Stimulated activated naive CD8-positive, alpha-beta T cell treated with anti-CD3 and anti-CD28 coated beads, Interleukin-15, amount 100 ng/mL, for 72 hours (primary cell): ENCODE data around the gene CFP.

Experiments
- ATAC-seq: fragments of 150-1000 bp; cut with Tn5 transposase; 2 replicates; pipeline ENCODE4 v1.10.0; 2021; ENCODE audit warnings: mild to moderate bottlenecking, moderate library complexity
- DNase-seq, 2 donors: peaks; one replicate each; pipeline ENCODE4 v3.0.0; 2021 to 2022
- H3K27ac Mint-ChIP-seq, 2 donors: one replicate each; pipeline ENCODE4 v1.8.0; 2022; ENCODE audit warnings: mild to moderate bottlenecking in 2 of 2, mixed read lengths in 2 of 2, moderate library complexity in 2 of 2
- H3K27me3 Mint-ChIP-seq: one replicate; pipeline ENCODE4 v1.8.0; 2022; ENCODE audit warnings: mixed read lengths
- H3K4me1 Mint-ChIP-seq: one replicate; pipeline ENCODE4 v1.8.0; 2022; ENCODE audit warnings: mild to moderate bottlenecking, mixed read lengths
- H3K4me3 Mint-ChIP-seq, 2 donors: one replicate each; pipeline ENCODE4 v1.8.0; 2022; ENCODE audit warnings: mild to moderate bottlenecking in 2 of 2, mixed read lengths in 2 of 2, moderate library complexity in 1 of 2
- H3K9me3 Mint-ChIP-seq, 2 donors: one replicate each; pipeline ENCODE4 v1.8.0; 2022; ENCODE audit warnings: mixed read lengths in 2 of 2

Gene CFP

GRCh38 chrX:47595716-47596251, 33.9 kb downstream of the CFP start:
- H3K4me3 Mint-ChIP-seq: no peak overlapping the region
- peak overlapping the region; percentile 42 to 74 for H3K27ac Mint-ChIP-seq
- no peak for ATAC-seq
- no peak for DNase-seq
- peaks cover 5 to 7% of the 10 kb centered on the region in 2 donors for H3K9me3 Mint-ChIP-seq
- no peaks in the 10 kb centered on the region for H3K4me1 Mint-ChIP-seq
- H3K27me3 Mint-ChIP-seq: no peaks in the 10 kb centered on the region

- H3K27ac Mint-ChIP-seq: no peak overlapping the region
- H3K4me1 Mint-ChIP-seq: no peaks in the 10 kb centered on the region
- ATAC-seq: no peak
- DNase-seq: no peak
- H3K4me3 Mint-ChIP-seq: no peak overlapping the region
- peaks cover 5 to 7% of the 10 kb centered on the region in 2 donors for H3K9me3 Mint-ChIP-seq
- no peaks in the 10 kb centered on the region for H3K27me3 Mint-ChIP-seq
Observed at GRCh38 chrX:47593522-47593921, 36.2 kb downstream of the CFP start.

- no peak for ATAC-seq
- DNase-seq: no peak
- Mint-ChIP-seq H3K4me3 (no peak overlapping the region), H3K4me1 (peaks cover 5% of the 10 kb centered on the region), H3K27ac (no peak overlapping the region), H3K9me3 (no peaks in the 10 kb centered on the region), H3K27me3 (no peaks in the 10 kb centered on the region)
Observed at GRCh38 chrX:47590984-47591383, 38.7 kb downstream of the CFP start.

- no peaks in the 10 kb centered on the region for H3K9me3 Mint-ChIP-seq
- H3K27ac Mint-ChIP-seq: no peak overlapping the region
- no peak for DNase-seq
- ATAC-seq: no peak
- no peaks in the 10 kb centered on the region for H3K27me3 Mint-ChIP-seq
- no peak overlapping the region for H3K4me3 Mint-ChIP-seq
- H3K4me1 Mint-ChIP-seq: peaks cover 15% of the 10 kb centered on the region
Observed at GRCh38 chrX:47587906-47588735, 41.6 kb downstream of the CFP start.

GRCh38 chrX:47587091-47587891, 42.4 kb downstream of the CFP start:
- no peak for ATAC-seq

GRCh38 chrX:47586043-47586787, 43.5 kb downstream of the CFP start:
- ATAC-seq: no peak

More at GRCh38 chrX:47587091-47587891, 42.4 kb downstream of the CFP start:
- Mint-ChIP-seq H3K4me1 (peaks cover 23% of the 10 kb centered on the region), H3K27me3 (no peaks in the 10 kb centered on the region), H3K9me3 (no peaks in the 10 kb centered on the region), H3K4me3 (no peak overlapping the region), H3K27ac (no peak overlapping the region)
- no peak for DNase-seq

GRCh38 chrX:47585273-47585672, 44.5 kb downstream of the CFP start:
- no peaks in the 10 kb centered on the region for H3K9me3 Mint-ChIP-seq
- H3K4me1 Mint-ChIP-seq: peaks cover 33% of the 10 kb centered on the region
- ATAC-seq (no peak), DNase-seq (no peak)
- H3K27ac Mint-ChIP-seq: no peak overlapping the region
- no peaks in the 10 kb centered on the region for H3K27me3 Mint-ChIP-seq
- no peak overlapping the region for H3K4me3 Mint-ChIP-seq

More at GRCh38 chrX:47586043-47586787, 43.5 kb downstream of the CFP start:
- Mint-ChIP-seq H3K4me3 (no peak overlapping the region), H3K27me3 (no peaks in the 10 kb centered on the region), H3K4me1 (peaks cover 33% of the 10 kb centered on the region), H3K9me3 (no peaks in the 10 kb centered on the region), H3K27ac (no peak overlapping the region)
- DNase-seq: no peak

- Mint-ChIP-seq H3K27me3 (no peaks in the 10 kb centered on the region), H3K9me3 (no peaks in the 10 kb centered on the region), H3K4me1 (peaks cover 35% of the 10 kb centered on the region), H3K4me3 (no peak overlapping the region), H3K27ac (no peak overlapping the region)
- no peak for DNase-seq
- ATAC-seq: no peak
Observed at GRCh38 chrX:47584714-47585113, 45.0 kb downstream of the CFP start.

GRCh38 chrX:47583240-47583861, 46.4 kb downstream of the CFP start:
- Mint-ChIP-seq H3K9me3 (no peaks in the 10 kb centered on the region), H3K4me1 (peaks cover 44% of the 10 kb centered on the region), H3K4me3 (peak overlapping the region in 1 of 2 donors; percentile 12), H3K27ac (no peak overlapping the region), H3K27me3 (no peaks in the 10 kb centered on the region)
- ATAC-seq (no peak), DNase-seq (no peak)

- peaks cover 50% of the 10 kb centered on the region for H3K4me1 Mint-ChIP-seq
- no peaks in the 10 kb centered on the region for H3K27me3 Mint-ChIP-seq
- peak within 1 kb of the TSS; percentile 73 to 76 for H3K4me3 Mint-ChIP-seq
- ATAC-seq (peak; percentile 93), DNase-seq (peak; percentile 68 to 86)
- peak within 1 kb of the TSS in 1 of 2 donors; percentile 51 for H3K27ac Mint-ChIP-seq
- no peaks in the 10 kb centered on the region for H3K9me3 Mint-ChIP-seq
Observed at GRCh38 chrX:47581731-47582647, 47.7 kb downstream of the CFP start, which contains the start of gene TIMP1. Gene TIMP1, plus strand, starts transcription at chrX:47582436. Its CDS starts 980 bp downstream, at chrX:47583416.

- peak; percentile 42 for ATAC-seq
- H3K27ac Mint-ChIP-seq: no peak overlapping the region
- H3K4me3 Mint-ChIP-seq: no peak overlapping the region
- H3K27me3 Mint-ChIP-seq: no peaks in the 10 kb centered on the region
- DNase-seq: no peak
- peaks cover 44% of the 10 kb centered on the region for H3K4me1 Mint-ChIP-seq
- no peaks in the 10 kb centered on the region for H3K9me3 Mint-ChIP-seq
Observed at GRCh38 chrX:47579537-47579936, 50.2 kb downstream of the CFP start.

- Mint-ChIP-seq H3K9me3 (no peaks in the 10 kb centered on the region), H3K4me1 (peaks cover 42% of the 10 kb centered on the region), H3K4me3 (no peak overlapping the region), H3K27me3 (no peaks in the 10 kb centered on the region), H3K27ac (no peak overlapping the region)
- ATAC-seq (no peak), DNase-seq (no peak)
Observed at GRCh38 chrX:47578692-47579091, 51.0 kb downstream of the CFP start.

GRCh38 chrX:47577901-47578300, 51.8 kb downstream of the CFP start:
- ATAC-seq (no peak), DNase-seq (no peak)
- Mint-ChIP-seq H3K4me1 (peaks cover 42% of the 10 kb centered on the region), H3K27me3 (no peaks in the 10 kb centered on the region), H3K9me3 (no peaks in the 10 kb centered on the region), H3K27ac (no peak overlapping the region), H3K4me3 (no peak overlapping the region)

GRCh38 chrX:47577424-47577823, 52.3 kb downstream of the CFP start:
- Mint-ChIP-seq H3K27ac (no peak overlapping the region), H3K9me3 (no peaks in the 10 kb centered on the region), H3K27me3 (no peaks in the 10 kb centered on the region), H3K4me3 (no peak overlapping the region), H3K4me1 (peaks cover 42% of the 10 kb centered on the region)
- ATAC-seq (no peak), DNase-seq (no peak)
